Tibial artery (tissue), 4 donors: ENCODE data around the gene DYSF.

ENCODE experiments used
- DNase-seq, 2 donors: peaks; one replicate each; pipeline ENCODE4 v3.0.0-alpha.2; 2019
- H3K27ac ChIP-seq, 2 donors: fragments of 200-600 bp; sonication (generic) in 1 of 2; 1 replicate in 1 of 2; 2 replicates in 1 of 2; pipeline ENCODE4 v1.5.1; 2018 to 2019; ENCODE audit warnings: mild to moderate bottlenecking in 1 of 2
- H3K27me3 ChIP-seq, 2 donors: fragments of 200-600 bp; sonication (generic) in 1 of 2; one replicate each; pipeline versions ENCODE4 v1.5.1 to v1.6.0; 2016 to 2019
- H3K36me3 ChIP-seq, 3 donors: fragments of 200-600 bp; sonication (generic) in 2 of 3; one replicate each; pipeline ENCODE4 v1.5.1; 2016 to 2019; ENCODE audit warnings: mild to moderate bottlenecking in 2 of 3
- H3K4me1 ChIP-seq, 4 donors: fragments of 200-600 bp; sonication (generic) in 2 of 4; 1 replicate in 3 of 4; 2 replicates in 1 of 4; pipeline ENCODE4 v1.5.1; 2016 to 2019
- H3K4me3 ChIP-seq, 2 donors: fragments of 200-600 bp; sonication (generic) in 1 of 2; 1 replicate in 1 of 2; 2 replicates in 1 of 2; pipeline ENCODE4 v1.5.1; 2018 to 2019; ENCODE audit warnings: mild to moderate bottlenecking in 2 of 2
- H3K9me3 ChIP-seq, 3 donors: fragments of 200-600 bp; sonication (generic) in 1 of 3; one replicate each; pipeline ENCODE4 v1.5.1; 2016 to 2019
- CTCF ChIP-seq, 2 experiments: fragments of 200-600 bp in 1 of 2; fragments of 450-650 bp in 1 of 2; IDR thresholded peaks; one replicate each; pipeline ENCODE4 v1.5.1; 2017 to 2019; ENCODE audit warnings: antibody characterized with exemption in 2 of 2, mild to moderate bottlenecking in 1 of 2, moderate library complexity in 1 of 2
- intact Hi-C: fragments of 100-400 bp; cut with DNase I; formaldehyde crosslinking; loops from one replicate; pipeline ENCODE4 v1.15.0; 2023; ENCODE audit warnings: low total_unique reads

Gene DYSF

GRCh38 chr2:71666094-71666474 lies 212.7 kb downstream of the DYSF start:
- Histone ChIP-seq H3K9me3 (no peaks in the 10 kb centered on the region), H3K36me3 (peaks cover 3 to 21% (median 12%) of the 10 kb centered on the region in 3 donors), H3K4me3 (no peak overlapping the region), H3K27me3 (no peaks in the 10 kb centered on the region), H3K4me1 (no peaks in the 10 kb centered on the region), H3K27ac (no peak overlapping the region)
- TF ChIP-seq CTCF (IDR thresholded peaks at IDR 0.05): no peak
- intact Hi-C loops: no loop called here
- no peak for DNase-seq

- no peak for TF ChIP-seq CTCF (IDR thresholded peaks at IDR 0.05)
- H3K4me1 ChIP-seq: no peaks in the 10 kb centered on the region
- H3K27ac ChIP-seq: no peak overlapping the region
- peak in 1 of 2 donors; percentile 41 for DNase-seq
- H3K4me3 ChIP-seq: no peak overlapping the region
- no peaks in the 10 kb centered on the region for H3K9me3 ChIP-seq
- H3K27me3 ChIP-seq: no peaks in the 10 kb centered on the region
- intact Hi-C loops: no loop called here
- peaks cover 3 to 21% (median 12%) of the 10 kb centered on the region in 3 donors for H3K36me3 ChIP-seq
Observed at GRCh38 chr2:71667256-71668182, 214.2 kb downstream of the DYSF start.

- Histone ChIP-seq H3K27ac (no peak overlapping the region), H3K27me3 (no peaks in the 10 kb centered on the region), H3K9me3 (no peaks in the 10 kb centered on the region), H3K4me3 (no peak overlapping the region), H3K4me1 (no peaks in the 10 kb centered on the region), H3K36me3 (peaks cover 3 to 21% (median 12%) of the 10 kb centered on the region in 3 donors)
- no peak for TF ChIP-seq CTCF (IDR thresholded peaks at IDR 0.05)
- DNase-seq: peak in 1 of 2 donors; percentile 56
- intact Hi-C loops: no loop called here
Observed at GRCh38 chr2:71668326-71669057, 215.1 kb downstream of the DYSF start.

GRCh38 chr2:71669058-71669456 lies 215.7 kb downstream of the DYSF start:
- Histone ChIP-seq H3K4me3 (no peak overlapping the region), H3K27me3 (no peaks in the 10 kb centered on the region), H3K27ac (no peak overlapping the region), H3K36me3 (peaks cover 3 to 21% (median 12%) of the 10 kb centered on the region in 3 donors), H3K4me1 (no peaks in the 10 kb centered on the region), H3K9me3 (no peaks in the 10 kb centered on the region)
- intact Hi-C loops: no loop called here
- no peak for DNase-seq
- no peak for TF ChIP-seq CTCF (IDR thresholded peaks at IDR 0.05)

GRCh38 chr2:71669628-71670429 lies 216.5 kb downstream of the DYSF start:
- intact Hi-C loops: no loop called here
- Histone ChIP-seq H3K36me3 (peaks cover 3 to 21% (median 12%) of the 10 kb centered on the region in 3 donors), H3K4me1 (no peaks in the 10 kb centered on the region), H3K27me3 (no peaks in the 10 kb centered on the region), H3K4me3 (no peak overlapping the region), H3K27ac (no peak overlapping the region), H3K9me3 (no peaks in the 10 kb centered on the region)
- DNase-seq: peak in 1 of 2 donors; percentile 42
- TF ChIP-seq CTCF (IDR thresholded peaks at IDR 0.05): no peak
